ENCODE data around the gene KSR2. TPM values are rescaled to one million over a fixed set of nuclear protein-coding genes. Genes with fewer than 3 reads are reported as not detected.

Gene KSR2
- total and polyA plus RNA-seq, 7 donors: under 0.01 to 1.1 (median 0.41) TPM

GRCh38 chr12:117606945-117607344, 361.8 kb downstream of the KSR2 start:
- Histone ChIP-seq H3K4me3 (no peak overlapping the region), H3K27me3 (peaks cover 0 to 15% (median 0%) of the 10 kb centered on the region in 3 donors), H3K4me1 (no peaks in the 10 kb centered on the region), H3K36me3 (no peaks in the 10 kb centered on the region), H3K9me3 (no peaks in the 10 kb centered on the region), H3K27ac (no peak overlapping the region)
- no peak for TF ChIP-seq POLR2AphosphoS5 (IDR thresholded peaks at IDR 0.05)
- DNase-seq: no peak
- 66 to 70% methylated on average over 5 of the region's 5 CpGs for WGBS, 2 donors
- intact Hi-C loops (cut with DNase I): no loop called here

- no peaks in the 10 kb centered on the region for H3K4me1 ChIP-seq
- TF ChIP-seq POLR2A (IDR thresholded peaks at IDR 0.05): no peak
- no peak for TF ChIP-seq POLR2AphosphoS5 (IDR thresholded peaks at IDR 0.05)
- no peak for TF ChIP-seq CTCF (IDR thresholded peaks at IDR 0.05)
- TF ChIP-seq EP300 (IDR thresholded peaks at IDR 0.05): no peak
- no peak overlapping the region for H3K27ac ChIP-seq
- no peak overlapping the region for H3K4me3 ChIP-seq
- peaks cover 0 to 15% (median 0%) of the 10 kb centered on the region in 3 donors for H3K27me3 ChIP-seq
- intact Hi-C loops (cut with DNase I): no loop called here
- no peaks in the 10 kb centered on the region for H3K9me3 ChIP-seq
- no peaks in the 10 kb centered on the region for H3K36me3 ChIP-seq
- no peak for DNase-seq
Observed at GRCh38 chr12:117606024-117606423, 362.8 kb downstream of the KSR2 start.

GRCh38 chr12:117603316-117604113, 365.3 kb downstream of the KSR2 start:
- Histone ChIP-seq H3K4me1 (no peaks in the 10 kb centered on the region), H3K4me3 (no peak overlapping the region), H3K27ac (no peak overlapping the region), H3K36me3 (no peaks in the 10 kb centered on the region), H3K27me3 (peaks cover 0 to 15% (median 0%) of the 10 kb centered on the region in 3 donors), H3K9me3 (no peaks in the 10 kb centered on the region)
- no peak for DNase-seq
- WGBS, 2 donors: 68 to 74% methylated on average over 4 of the region's 4 CpGs
- no peak for TF ChIP-seq POLR2A (IDR thresholded peaks at IDR 0.05)
- TF ChIP-seq CTCF (IDR thresholded peaks at IDR 0.05): no peak
- TF ChIP-seq EP300 (IDR thresholded peaks at IDR 0.05): no peak
- no peak for TF ChIP-seq POLR2AphosphoS5 (IDR thresholded peaks at IDR 0.05)
- intact Hi-C loops (cut with DNase I): no loop called here

- 74 to 81% methylated on average over 5 of the region's 5 CpGs for whole genome bisulfite sequencing, 2 donors
- Histone ChIP-seq H3K27me3 (peaks cover 0 to 6% (median 0%) of the 10 kb centered on the region in 3 donors), H3K4me3 (no peak overlapping the region), H3K4me1 (no peaks in the 10 kb centered on the region), H3K36me3 (no peaks in the 10 kb centered on the region), H3K27ac (no peak overlapping the region), H3K9me3 (no peaks in the 10 kb centered on the region)
- no peak for DNase-seq
- intact Hi-C loops (cut with DNase I): no loop called here
- no peak for TF ChIP-seq POLR2AphosphoS5 (IDR thresholded peaks at IDR 0.05)
- no peak for TF ChIP-seq POLR2A (IDR thresholded peaks at IDR 0.05)
- no peak for TF ChIP-seq CTCF (IDR thresholded peaks at IDR 0.05)
- TF ChIP-seq EP300 (IDR thresholded peaks at IDR 0.05): no peak
Observed at GRCh38 chr12:117599849-117600248, 368.9 kb downstream of the KSR2 start.

GRCh38 chr12:117596968-117597367, 371.8 kb downstream of the KSR2 start:
- WGBS, 2 donors: 41 to 63% methylated on average over 6 of the region's 6 CpGs
- no peak for TF ChIP-seq CTCF (IDR thresholded peaks at IDR 0.05)
- no peak for TF ChIP-seq POLR2AphosphoS5 (IDR thresholded peaks at IDR 0.05)
- TF ChIP-seq POLR2A (IDR thresholded peaks at IDR 0.05): no peak
- no peak for TF ChIP-seq EP300 (IDR thresholded peaks at IDR 0.05)
- peaks cover 0 to 16% (median 0%) of the 10 kb centered on the region in 3 donors for H3K27me3 ChIP-seq
- DNase-seq: no peak
- H3K9me3 ChIP-seq: no peaks in the 10 kb centered on the region
- intact Hi-C loops (cut with DNase I): no loop called here
- H3K4me1 ChIP-seq: no peaks in the 10 kb centered on the region
- H3K4me3 ChIP-seq: no peak overlapping the region
- H3K36me3 ChIP-seq: no peaks in the 10 kb centered on the region
- H3K27ac ChIP-seq: no peak overlapping the region
